NCI-H1105 treated with DMSO at 0.1 percent for 48 hours (cell line): ENCODE data around the gene GET4.
"Not testable (repeated sequence)": the region's sequence is repeated elsewhere in the genome, so short reads cannot be mapped to it uniquely, and the experiment has no call there.

Source experiments
- DNase-seq: peaks from one replicate; lab custom pipeline; 2025; lab: John Stamatoyannopoulos, UW

Gene GET4

GRCh38 chr7:916291-916941 is 40.1 kb downstream of the GET4 start:
- DNase-seq, result peak; percentile 56

- DNase-seq, result no peak
Measured at GRCh38 chr7:917255-918117, 41.1 kb downstream of the GET4 start.

- DNase-seq, result no peak
Measured at GRCh38 chr7:918118-918425, 41.7 kb downstream of the GET4 start.

- DNase-seq, result no peak
Measured at GRCh38 chr7:918441-919113, 42.2 kb downstream of the GET4 start.

GRCh38 chr7:919114-919442 is 42.7 kb downstream of the GET4 start:
- no peak for DNase-seq

GRCh38 chr7:919924-920341 is 43.6 kb downstream of the GET4 start:
- DNase-seq, result no peak

GRCh38 chr7:920351-921070 is 44.2 kb downstream of the GET4 start:
- DNase-seq, result no peak

GRCh38 chr7:921071-921461 is 44.7 kb downstream of the GET4 start:
- no peak for DNase-seq

GRCh38 chr7:921581-922333 is 45.4 kb downstream of the GET4 start:
- DNase-seq, result no peak

- DNase-seq, result no peak
Measured at GRCh38 chr7:922334-923107, 46.2 kb downstream of the GET4 start.

GRCh38 chr7:923108-924041 is 47.0 kb downstream of the GET4 start:
- DNase-seq, result no peak

GRCh38 chr7:924042-924441 is 47.7 kb downstream of the GET4 start:
- not testable (repeated sequence) for DNase-seq

- no peak for DNase-seq
Measured at GRCh38 chr7:924541-925231, 48.3 kb downstream of the GET4 start.

- no peak for DNase-seq
Measured at GRCh38 chr7:925601-926000, 49.2 kb downstream of the GET4 start.

GRCh38 chr7:926061-927030 is 50.0 kb downstream of the GET4 start:
- DNase-seq, result no peak

- no peak for DNase-seq
Measured at GRCh38 chr7:927031-927671, 50.8 kb downstream of the GET4 start.

GRCh38 chr7:929311-929711 is 53.0 kb downstream of the GET4 start:
- no peak for DNase-seq
